HCT116 (cell line): Measurements from ENCODE around the gene KCNH5. TPM values are rescaled to one million over a fixed set of nuclear protein-coding genes. Genes with fewer than 3 reads are reported as not detected.

Experiments
- ATAC-seq: fragments of 200-7000 bp; cut with Tn5 transposase; 2 replicates; pipeline ENCODE4 v1.9.1; 2020; ENCODE audit warnings: mild to moderate bottlenecking, moderate library complexity
- BruUV-seq: library from RNA; stranded (reverse); fragments of 400-500 nt; replicated peaks from 2 replicates; lab custom pipeline; 2021; lab: Mats Ljungman, UMichigan
- CTCF ChIA-PET: fragments of 300-600 bp; sonication (Branson Sonifier 250); formaldehyde crosslinking; loops from one replicate; lab custom pipeline; 2021; ENCODE audit warnings: antibody characterized with exemption; lab: Charles Lee
- POLR2A ChIA-PET: fragments of 300-600, 350-600 bp; sonication (Branson Sonifier 250); formaldehyde crosslinking; loops from one replicate; lab custom pipeline; 2021; ENCODE audit warnings: antibody characterized with exemption; lab: Charles Lee
- RAD21 ChIA-PET, 2 experiments: fragments of 300-600 bp; sonication (Branson Sonifier 250); formaldehyde crosslinking; loops; one replicate each; lab custom pipeline; 2023; ENCODE audit warnings: low total read pairs in 2 of 2; ENCODE audit not compliant: uncharacterized antibody in 2 of 2, unreplicated experiment in 2 of 2, low non-redundant PET in 1 of 2; lab: Charles Lee
- DNase-seq: peaks from one replicate; pipeline ENCODE4 v3.0.0-alpha.2; 2010; ENCODE audit warnings: low read depth, low spot score
- H2AFZ ChIP-seq: fragments of 200-600 bp; shearing (Covaris generic), sonication (generic); 2 replicates; pipeline ENCODE4 v1.6.1; 2017; ENCODE audit warnings: low read depth, mixed run types, mixed read lengths, antibody characterized with exemption, low read length; ENCODE audit not compliant: poor library complexity, severe bottlenecking
- H3K27ac ChIP-seq: 2 replicates; pipeline ENCODE4 v1.5.1; 2012; ENCODE audit warnings: low read depth, low read length
- H3K27me3 ChIP-seq: fragments of 200-600 bp; sonication (generic); 2 replicates; pipeline ENCODE4 v1.6.1; 2016; ENCODE audit warnings: mixed run types, low read length, mixed read lengths; ENCODE audit not compliant: insufficient read depth
- H3K36me3 ChIP-seq, 2 experiments: fragments of 200-500 bp in 1 of 2; fragments of 200-600 bp in 1 of 2; sonication (Bioruptor generic) in 1 of 2; sonication (generic) in 1 of 2; 2 replicates each; pipeline versions ENCODE4 v1.5.1 to v1.6.1; 2014 to 2016; ENCODE audit warnings: low read length in 2 of 2, inconsistent platforms in 1 of 2, mixed read lengths in 1 of 2, mixed run types in 1 of 2; ENCODE audit not compliant: insufficient read depth in 2 of 2, control insufficient read depth in 1 of 2
- H3K4me1 ChIP-seq, 2 experiments: fragments of 200-600 bp in 1 of 2; sonication (generic) in 1 of 2; 2 replicates each; pipeline versions ENCODE4 v1.5.1 to v1.6.1; 2012 to 2017; ENCODE audit warnings: low read length in 2 of 2, inconsistent platforms in 1 of 2, mild to moderate bottlenecking in 1 of 2, mixed read lengths in 1 of 2, mixed run types in 1 of 2, moderate library complexity in 1 of 2; ENCODE audit not compliant: insufficient read depth in 2 of 2, control insufficient read depth in 1 of 2
- H3K4me2 ChIP-seq: fragments of 200-600 bp; sonication (generic); 2 replicates; pipeline ENCODE4 v1.6.1; 2017; ENCODE audit warnings: mixed run types, low read length, mixed read lengths
- H3K4me3 ChIP-seq, 2 experiments: fragments of 200-600 bp in 1 of 2; sonication (generic) in 1 of 2; replicated peaks in 1 of 2; 2 replicates each; pipeline ENCODE4 v1.5.1; 2011 to 2016; ENCODE audit warnings: low read length in 2 of 2, control low read depth in 1 of 2, low read depth in 1 of 2, mild to moderate bottlenecking in 1 of 2, mixed read lengths in 1 of 2, mixed run types in 1 of 2
- H3K79me2 ChIP-seq: fragments of 200-600 bp; sonication (generic); 2 replicates; pipeline ENCODE4 v1.6.1; 2017; ENCODE audit warnings: mild to moderate bottlenecking, mixed run types, low read length, moderate library complexity, mixed read lengths; ENCODE audit not compliant: insufficient read depth
- H3K9ac ChIP-seq: fragments of 200-600 bp; sonication (generic); 2 replicates; pipeline ENCODE4 v1.6.1; 2016; ENCODE audit warnings: low read length, mixed read lengths
- H3K9me2 ChIP-seq: fragments of 200-600 bp; sonication (generic), shearing (Covaris generic); 2 replicates; pipeline ENCODE4 v1.6.1; 2017; ENCODE audit warnings: mixed run types, mild to moderate bottlenecking, moderate library complexity; ENCODE audit not compliant: insufficient read depth
- H3K9me3 ChIP-seq, 2 experiments: fragments of 200-500 bp in 1 of 2; fragments of 200-600 bp in 1 of 2; sonication (Bioruptor generic) in 1 of 2; sonication (generic) in 1 of 2; 2 replicates each; pipeline ENCODE4 v1.6.1; 2014 to 2017; ENCODE audit warnings: low read length in 2 of 2, mixed read lengths in 2 of 2, inconsistent platforms in 1 of 2, low read depth in 1 of 2, mild to moderate bottlenecking in 1 of 2, mixed run types in 1 of 2, moderate library complexity in 1 of 2; ENCODE audit not compliant: control insufficient read depth in 1 of 2, insufficient read depth in 1 of 2
- H4K20me1 ChIP-seq: fragments of 200-600 bp; sonication (generic), shearing (Covaris generic); 2 replicates; pipeline ENCODE4 v1.6.1; 2017; ENCODE audit warnings: mixed run types, mild to moderate bottlenecking, moderate library complexity; ENCODE audit not compliant: insufficient read depth
- CEBPB ChIP-seq: IDR thresholded peaks from 2 replicates; pipeline ENCODE4 v1.6.1; 2012; ENCODE audit warnings: low read depth
- ELF1 ChIP-seq: IDR thresholded peaks from 2 replicates; pipeline ENCODE4 v1.6.1; 2012; ENCODE audit warnings: low read depth, borderline replicate concordance
- EZH2phosphoT487 ChIP-seq: fragments of 200-600 bp; IDR thresholded peaks from 2 replicates; pipeline ENCODE4 v1.6.1; 2018; ENCODE audit warnings: antibody characterized with exemption, borderline replicate concordance
- FOSL1 ChIP-seq: IDR thresholded peaks from 2 replicates; pipeline ENCODE4 v1.6.1; 2012; ENCODE audit warnings: low read depth
- POLR2AphosphoS5 ChIP-seq: IDR thresholded peaks from 2 replicates; pipeline ENCODE4 v1.6.1; 2011; ENCODE audit warnings: mild to moderate bottlenecking, low read depth, low read length, moderate library complexity
- RAD21 ChIP-seq: IDR thresholded peaks from 2 replicates; pipeline ENCODE4 v1.6.1; 2012; ENCODE audit warnings: low read depth, mild to moderate bottlenecking
- SP1 ChIP-seq: IDR thresholded peaks from 2 replicates; pipeline ENCODE4 v1.6.1; 2012; ENCODE audit warnings: low read depth
- SRF ChIP-seq: IDR thresholded peaks from 2 replicates; pipeline ENCODE4 v1.6.1; 2012; ENCODE audit warnings: low read depth
- TCF7L2 ChIP-seq: IDR thresholded peaks from 2 replicates; pipeline ENCODE4 v1.7.0; 2011; ENCODE audit warnings: borderline replicate concordance, inconsistent platforms; ENCODE audit not compliant: insufficient read depth, insufficient read length; ENCODE audit errors: extremely low read depth
- ZFX ChIP-seq: fragments of 450-650 bp; IDR thresholded peaks from 2 replicates; pipeline ENCODE4 v1.6.1; 2017
- ZNF274 ChIP-seq: fragments of 200-500 bp; sonication (Bioruptor generic); IDR thresholded peaks from 2 replicates; pipeline ENCODE4 v1.6.1; 2014; ENCODE audit warnings: mild to moderate bottlenecking, low read depth, low read length, inconsistent platforms
- intact Hi-C: fragments of 100-400 bp; cut with micrococcal nuclease; formaldehyde crosslinking; loops from 2 replicates; pipeline ENCODE4 v1.10.0; 2022
- total RNA-seq: library from RNA; stranded (reverse); gene quantifications from one replicate; pipeline ENCODE4 v1.2.1, GENCODE V29; 2021; ENCODE audit not compliant: unreplicated experiment
- TF ChIP-seq, protein P1 (sequence below): IDR thresholded peaks from 2 replicates; pipeline ENCODE4 v1.6.1; 2012
- TF ChIP-seq, protein P2 (sequence below): IDR thresholded peaks from 2 replicates; pipeline ENCODE4 v1.6.1; 2012; ENCODE audit warnings: low read depth

KCNH5 gene
- total RNA-seq, 1 experiment from 2014 or later, result not detected

DNA sequence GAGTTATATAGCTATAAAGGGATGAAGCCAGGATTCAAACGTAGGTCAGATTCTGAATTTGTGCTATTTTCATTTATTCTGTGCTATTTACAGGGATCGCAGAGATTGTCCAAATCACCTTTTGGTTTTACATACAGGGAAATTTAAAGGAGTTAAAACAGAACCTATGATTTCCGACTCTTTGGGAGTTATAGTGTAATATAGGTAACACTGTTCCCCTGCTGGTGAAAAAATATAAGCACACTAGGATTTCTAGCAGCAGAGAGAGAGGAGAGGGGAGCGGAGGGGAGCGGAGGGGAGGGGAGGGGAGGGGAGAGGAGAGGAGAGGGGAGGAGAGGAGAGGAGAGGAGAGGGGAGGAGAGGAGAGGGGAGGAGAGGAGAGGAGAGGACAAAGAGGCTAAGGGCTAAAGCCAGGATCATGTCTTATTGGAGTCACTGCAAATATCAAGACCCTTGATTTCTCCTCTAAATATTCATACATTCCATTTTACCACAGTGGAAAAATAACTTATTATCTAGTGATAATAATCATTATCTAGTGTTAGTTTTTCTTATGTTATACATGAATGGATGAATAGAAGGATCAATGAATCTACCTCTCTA is 46.2 kb upstream of the KCNH5 start:
- H3K79me2 ChIP-seq, result no peaks in the 10 kb centered on the region
- no peak overlapping the region for H3K4me3 ChIP-seq
- no peaks in the 10 kb centered on the region for H3K36me3 ChIP-seq
- no peaks in the 10 kb centered on the region for H3K4me1 ChIP-seq
- BruUV-seq, result no TSS peak
- no peaks in the 10 kb centered on the region for H4K20me1 ChIP-seq
- no peak overlapping the region for H3K27ac ChIP-seq
- intact Hi-C loops, result no loop called here
- H3K9ac ChIP-seq, result no peak overlapping the region
- no peaks in the 10 kb centered on the region for H3K9me2 ChIP-seq
- ATAC-seq (no peak), DNase-seq (no peak)
- RAD21 ChIA-PET, result no interaction called here
- H2AFZ ChIP-seq, result no peak overlapping the region
- POLR2A ChIA-PET, result no interaction called here
- H3K4me2 ChIP-seq, result no peak overlapping the region
- CTCF ChIA-PET, result no interaction called here
- TF ChIP-seq POLR2AphosphoS5 (no peak), SP1 (no peak), ZNF274 (no peak), SRF (no peak), FOSL1 (no peak), TCF7L2 (no peak), ELF1 (no peak), ZFX (no peak), CEBPB (no peak), EZH2phosphoT487 (no peak), RAD21 (no peak)
- TF ChIP-seq, protein P1, sequence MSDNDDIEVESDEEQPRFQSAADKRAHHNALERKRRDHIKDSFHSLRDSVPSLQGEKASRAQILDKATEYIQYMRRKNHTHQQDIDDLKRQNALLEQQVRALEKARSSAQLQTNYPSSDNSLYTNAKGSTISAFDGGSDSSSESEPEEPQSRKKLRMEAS, result no peak
- TF ChIP-seq, protein P2, sequence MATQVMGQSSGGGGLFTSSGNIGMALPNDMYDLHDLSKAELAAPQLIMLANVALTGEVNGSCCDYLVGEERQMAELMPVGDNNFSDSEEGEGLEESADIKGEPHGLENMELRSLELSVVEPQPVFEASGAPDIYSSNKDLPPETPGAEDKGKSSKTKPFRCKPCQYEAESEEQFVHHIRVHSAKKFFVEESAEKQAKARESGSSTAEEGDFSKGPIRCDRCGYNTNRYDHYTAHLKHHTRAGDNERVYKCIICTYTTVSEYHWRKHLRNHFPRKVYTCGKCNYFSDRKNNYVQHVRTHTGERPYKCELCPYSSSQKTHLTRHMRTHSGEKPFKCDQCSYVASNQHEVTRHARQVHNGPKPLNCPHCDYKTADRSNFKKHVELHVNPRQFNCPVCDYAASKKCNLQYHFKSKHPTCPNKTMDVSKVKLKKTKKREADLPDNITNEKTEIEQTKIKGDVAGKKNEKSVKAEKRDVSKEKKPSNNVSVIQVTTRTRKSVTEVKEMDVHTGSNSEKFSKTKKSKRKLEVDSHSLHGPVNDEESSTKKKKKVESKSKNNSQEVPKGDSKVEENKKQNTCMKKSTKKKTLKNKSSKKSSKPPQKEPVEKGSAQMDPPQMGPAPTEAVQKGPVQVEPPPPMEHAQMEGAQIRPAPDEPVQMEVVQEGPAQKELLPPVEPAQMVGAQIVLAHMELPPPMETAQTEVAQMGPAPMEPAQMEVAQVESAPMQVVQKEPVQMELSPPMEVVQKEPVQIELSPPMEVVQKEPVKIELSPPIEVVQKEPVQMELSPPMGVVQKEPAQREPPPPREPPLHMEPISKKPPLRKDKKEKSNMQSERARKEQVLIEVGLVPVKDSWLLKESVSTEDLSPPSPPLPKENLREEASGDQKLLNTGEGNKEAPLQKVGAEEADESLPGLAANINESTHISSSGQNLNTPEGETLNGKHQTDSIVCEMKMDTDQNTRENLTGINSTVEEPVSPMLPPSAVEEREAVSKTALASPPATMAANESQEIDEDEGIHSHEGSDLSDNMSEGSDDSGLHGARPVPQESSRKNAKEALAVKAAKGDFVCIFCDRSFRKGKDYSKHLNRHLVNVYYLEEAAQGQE, result no peak
- H3K9me3 ChIP-seq, result no peaks in the 10 kb centered on the region
- H3K27me3 ChIP-seq, result no peaks in the 10 kb centered on the region
